HG03457 (cell line): ENCODE measurements around the gene CNIH3.

ENCODE experiments used
- ATAC-seq: cut with Tn5 transposase; IDR thresholded peaks from one replicate; pipeline ENCODE4 v1.9.1; 2021; ENCODE audit warnings: moderate number of reproducible peaks; ENCODE audit not compliant: unreplicated experiment

The CNIH3 gene

DNA sequence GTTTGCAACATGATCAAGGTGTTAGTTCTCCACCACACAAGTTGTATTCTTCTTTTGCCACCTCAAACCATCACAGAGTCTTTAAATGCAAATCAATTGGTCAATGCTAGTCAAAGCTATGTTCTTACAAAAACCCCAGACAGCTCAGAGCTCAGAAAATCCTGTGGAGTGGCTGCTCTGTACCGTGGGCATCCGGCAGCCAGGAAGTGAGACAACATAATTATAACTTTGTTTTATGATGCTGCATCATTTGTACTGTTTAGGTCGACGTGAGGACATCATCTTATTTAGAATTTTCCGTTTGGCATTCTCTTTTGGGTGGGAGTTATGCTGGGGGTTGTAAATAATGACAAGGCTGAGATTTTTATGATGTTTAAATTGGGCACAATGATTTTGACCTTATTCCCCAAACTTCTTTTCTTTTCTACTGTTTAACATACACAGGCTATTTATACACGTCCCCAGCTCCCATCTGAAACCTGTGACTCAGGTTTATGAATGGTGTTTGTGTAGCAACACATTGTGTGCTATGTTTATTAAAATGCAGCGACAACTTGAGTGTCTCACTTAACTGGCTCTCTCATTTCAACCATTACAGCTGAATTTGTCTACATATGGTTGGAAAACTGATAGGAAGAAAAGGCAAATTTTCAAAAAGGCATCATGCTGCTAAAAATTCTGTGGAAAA, 124.0 kb downstream of the CNIH3 start:
- peak; percentile 83 for ATAC-seq

DNA sequence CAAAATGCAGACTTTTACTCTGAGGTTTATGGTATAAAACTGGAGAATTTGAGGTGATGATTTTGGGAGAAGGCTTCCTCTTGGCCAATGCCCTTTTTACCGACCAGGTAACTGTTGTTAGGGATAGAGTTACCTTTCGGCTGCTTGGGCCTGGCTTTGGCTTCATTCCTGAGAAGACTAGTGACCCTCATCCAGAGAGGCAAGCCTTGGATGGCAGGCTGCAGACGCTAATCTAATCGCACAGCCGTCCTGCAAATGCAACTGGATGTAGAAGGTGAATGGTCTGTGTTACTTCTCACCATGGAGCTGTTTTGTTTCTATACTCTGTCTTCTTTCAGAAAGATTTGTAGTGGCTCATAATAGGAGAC, 124.6 kb downstream of the CNIH3 start:
- ATAC-seq: no peak

DNA sequence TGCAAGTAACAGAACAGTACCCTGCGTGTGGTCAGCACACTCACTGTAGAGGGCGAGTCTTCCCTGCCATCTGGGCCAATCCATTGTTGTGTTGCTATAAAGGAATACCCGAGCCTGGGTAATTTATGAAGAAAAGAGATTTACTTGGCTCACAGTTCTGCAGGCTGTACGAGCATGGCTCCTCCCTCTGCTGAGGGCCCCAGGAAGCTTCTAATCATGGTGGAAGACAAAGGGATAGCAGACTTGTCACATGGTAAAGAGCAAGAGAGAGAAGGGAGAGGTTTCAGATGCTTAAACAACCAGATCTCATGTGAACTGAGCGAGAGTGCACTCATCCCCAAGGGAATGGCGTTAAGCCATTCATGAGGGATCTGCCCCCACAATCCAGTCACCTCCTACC, 126.2 kb downstream of the CNIH3 start:
- ATAC-seq: no peak

DNA sequence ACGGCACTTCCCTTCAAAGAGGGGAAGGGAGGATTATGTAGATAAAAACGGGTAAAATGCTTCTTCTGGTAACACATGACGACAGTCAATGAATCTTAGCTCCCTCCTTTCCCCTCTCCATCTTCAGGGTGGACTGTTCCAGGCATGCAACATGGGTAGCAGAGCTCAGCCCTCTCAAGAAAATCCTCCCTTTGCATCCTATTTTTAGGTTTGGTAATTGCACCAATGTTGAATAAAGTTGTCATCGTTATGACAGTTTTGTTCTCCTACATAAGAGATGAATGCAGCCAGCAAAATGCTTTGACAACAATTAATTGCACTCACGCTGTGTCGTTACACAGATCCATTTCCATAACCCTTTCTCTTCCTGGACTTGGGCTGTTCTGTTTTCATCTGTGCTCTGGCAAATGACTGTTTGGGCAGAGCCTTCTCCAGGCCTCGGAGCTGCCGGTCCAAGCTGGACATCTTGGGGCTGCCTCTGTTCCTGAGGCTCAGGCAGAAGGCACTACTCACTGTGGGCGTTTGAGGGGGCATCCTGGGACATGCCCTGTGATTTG, 127.6 kb downstream of the CNIH3 start:
- ATAC-seq: no peak

DNA sequence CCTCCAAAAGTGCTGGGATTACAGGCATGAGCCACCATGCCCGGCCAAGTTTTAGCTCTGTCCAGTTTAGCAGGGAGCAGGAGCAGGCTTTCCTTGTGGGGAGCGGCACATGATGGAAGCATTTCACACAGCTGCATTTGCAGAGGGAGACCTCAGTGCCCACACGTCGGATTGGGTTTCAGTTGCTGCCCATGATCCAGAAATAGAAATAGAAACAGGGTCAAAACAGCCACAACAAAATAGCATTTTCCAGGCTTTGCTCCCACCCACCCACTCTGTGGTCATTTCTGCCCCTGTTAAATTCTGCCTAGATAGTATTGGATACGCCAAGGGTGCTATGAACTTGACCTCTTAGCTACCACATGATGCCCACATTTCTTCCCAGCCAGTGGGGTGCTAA, 128.4 kb downstream of the CNIH3 start:
- ATAC-seq: no peak

DNA sequence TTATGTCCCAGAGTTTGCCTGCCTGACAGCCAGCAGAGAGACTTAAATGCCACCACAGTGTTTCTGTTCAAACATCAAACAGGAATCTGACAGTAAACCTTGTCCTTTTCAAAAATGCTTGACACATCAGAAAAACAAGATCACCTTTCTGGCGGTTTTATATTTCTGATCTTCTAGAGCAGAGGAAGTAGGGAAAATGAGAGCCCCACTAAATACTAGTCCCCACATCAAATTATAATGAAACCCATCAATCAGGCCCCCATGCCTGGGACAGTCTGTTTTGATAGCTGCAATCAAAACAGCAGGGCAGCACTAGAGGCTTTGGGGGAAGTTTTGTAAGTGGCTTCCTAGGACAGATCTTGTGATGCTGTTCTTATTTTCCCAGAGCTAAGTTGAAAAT, 129.3 kb downstream of the CNIH3 start:
- ATAC-seq: no peak

DNA sequence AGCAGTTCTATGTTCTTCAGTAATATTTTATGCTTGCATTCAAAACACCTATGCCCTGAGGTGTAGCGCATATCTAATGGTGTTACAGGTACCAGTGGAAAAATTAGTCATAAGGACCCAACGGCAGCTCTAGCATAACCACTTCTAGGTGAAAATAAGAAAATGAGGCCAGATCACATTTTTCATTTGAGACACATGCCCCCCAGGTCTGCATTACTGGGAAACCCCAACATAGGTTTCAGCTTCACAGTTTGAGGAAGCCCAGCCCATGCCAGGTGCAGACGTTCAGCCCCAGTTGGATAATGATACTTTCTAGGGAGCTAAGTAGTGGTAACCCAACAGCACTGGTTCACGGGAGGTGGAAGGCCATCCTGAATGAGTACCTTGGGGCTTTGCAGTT, 129.8 kb downstream of the CNIH3 start:
- peak; percentile 56 for ATAC-seq

DNA sequence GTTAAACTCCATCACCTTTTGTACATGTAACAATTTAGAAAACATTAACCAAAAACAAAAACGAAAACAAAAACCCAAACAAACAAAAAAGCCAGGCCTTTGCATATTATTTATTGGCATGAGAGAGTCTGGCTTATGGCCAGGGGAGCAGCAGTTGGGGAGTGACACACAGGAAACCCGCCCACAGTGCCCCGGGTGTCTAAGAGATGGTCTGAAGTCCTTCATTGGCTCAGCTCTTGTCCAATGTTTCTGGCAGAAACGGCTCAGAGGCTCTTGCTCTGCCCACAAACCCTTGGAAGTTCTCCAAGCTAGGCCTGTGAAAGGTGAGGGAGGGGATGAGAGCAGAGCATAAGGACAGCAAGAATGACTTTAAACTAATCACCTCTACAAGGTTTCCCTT, 131.5 kb downstream of the CNIH3 start:
- no peak for ATAC-seq

DNA sequence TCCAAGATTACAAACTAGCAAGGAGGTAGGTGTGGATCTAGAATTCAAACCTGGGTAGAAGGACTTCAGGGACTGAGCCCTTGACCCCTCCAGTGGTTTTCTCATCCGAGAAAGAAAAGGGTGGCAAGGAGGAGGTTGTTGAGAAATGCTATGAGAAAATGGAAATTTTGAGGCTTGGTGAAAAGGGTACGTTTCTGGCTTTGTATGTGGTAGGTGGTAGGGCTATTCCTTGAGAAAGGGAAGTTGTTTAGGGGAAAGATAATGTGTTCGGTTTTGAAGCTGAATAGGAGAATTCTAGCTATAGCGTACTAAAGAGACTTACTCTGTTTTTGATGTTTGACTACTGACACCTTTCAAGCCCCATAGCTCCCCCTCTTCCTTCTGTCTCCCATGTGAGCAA, 133.8 kb downstream of the CNIH3 start:
- ATAC-seq: no peak

DNA sequence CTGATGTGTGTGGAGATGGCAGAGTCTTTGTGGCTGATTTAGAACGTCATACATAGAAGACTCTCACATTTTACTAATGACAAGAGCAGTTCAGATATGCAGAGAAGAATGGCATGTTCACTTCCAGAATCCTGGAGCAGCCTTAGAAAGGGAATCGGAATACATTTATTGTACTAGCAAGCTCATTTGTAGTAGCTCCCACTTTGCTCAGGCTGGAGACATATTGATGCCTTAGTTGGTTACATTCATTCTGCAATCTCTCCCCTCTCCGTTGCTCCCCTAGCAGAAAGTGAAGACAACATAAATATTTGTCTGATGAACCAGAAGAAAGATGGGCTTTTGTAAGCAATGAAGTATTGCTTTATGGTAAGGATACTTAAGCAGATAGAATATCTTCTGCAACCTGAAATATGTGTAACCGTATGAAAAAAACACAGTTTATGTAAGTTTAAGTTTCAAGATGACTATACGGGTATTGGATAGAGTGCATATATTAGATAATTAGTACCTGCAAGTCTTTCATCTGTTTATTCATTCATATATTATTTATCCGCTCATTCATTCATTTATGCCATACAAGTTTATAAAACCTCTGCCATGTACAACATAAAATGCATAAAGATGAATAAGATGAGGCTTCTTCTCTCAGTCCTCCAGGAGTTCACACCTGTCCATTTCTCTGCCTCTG, 135.7 kb downstream of the CNIH3 start:
- no peak for ATAC-seq

DNA sequence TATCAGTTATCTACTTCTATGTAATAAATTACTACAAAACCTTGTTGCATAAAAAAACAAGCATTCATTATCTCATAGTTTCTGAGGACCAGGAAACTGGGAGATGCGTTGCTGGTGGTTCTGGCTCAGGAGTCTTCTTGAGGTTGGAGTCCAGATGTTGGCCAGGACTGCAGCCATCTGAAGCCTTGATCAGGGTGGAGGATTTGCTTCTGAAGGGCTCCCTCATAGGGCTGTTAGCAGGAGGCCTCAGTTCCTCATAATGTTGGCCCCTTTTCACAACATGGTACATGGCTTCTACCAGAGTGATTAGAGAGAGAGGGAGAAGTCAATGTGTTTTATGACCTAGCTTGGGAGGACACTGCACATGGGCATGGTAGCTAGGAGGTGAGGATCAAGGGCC, 137.4 kb downstream of the CNIH3 start:
- no peak for ATAC-seq

DNA sequence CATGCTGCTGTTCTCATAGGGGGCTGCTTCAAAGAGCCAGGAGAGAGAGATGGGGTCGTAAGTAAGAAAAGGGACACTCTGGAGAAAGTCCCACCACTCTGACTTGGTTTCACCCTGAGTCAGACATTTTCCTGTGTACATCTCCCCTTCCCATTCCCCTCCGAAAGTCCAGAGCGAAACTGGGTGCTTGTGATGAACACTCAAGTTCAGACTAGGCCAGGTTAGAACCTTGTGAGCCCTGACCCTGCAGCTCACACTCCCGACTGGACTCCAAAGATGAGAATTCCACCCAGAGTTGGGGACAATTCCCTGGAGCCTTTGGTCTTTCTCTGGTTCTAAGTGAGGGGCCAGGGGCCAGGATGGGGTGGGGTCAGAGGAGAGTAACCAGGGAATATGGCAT, 139.5 kb downstream of the CNIH3 start:
- no peak for ATAC-seq

DNA sequence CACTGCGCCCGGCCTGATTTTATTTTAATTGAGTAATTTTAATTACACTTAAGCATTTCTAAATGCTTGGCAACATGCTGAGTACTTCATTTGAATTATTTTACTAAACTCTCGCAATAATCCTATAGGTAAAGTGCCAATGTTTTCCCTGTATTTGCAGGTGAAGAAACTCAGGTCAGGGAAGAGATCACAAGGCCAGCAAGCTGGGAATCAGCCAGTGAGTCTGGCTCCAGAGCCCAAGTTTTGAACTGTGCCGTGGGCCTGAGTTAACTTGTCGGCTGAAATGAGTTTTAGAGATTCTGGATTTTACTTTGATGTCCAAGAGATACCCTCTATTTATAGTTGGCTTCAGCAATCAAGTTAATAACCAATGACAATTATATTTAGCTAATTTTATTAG, 141.4 kb downstream of the CNIH3 start:
- no peak for ATAC-seq

DNA sequence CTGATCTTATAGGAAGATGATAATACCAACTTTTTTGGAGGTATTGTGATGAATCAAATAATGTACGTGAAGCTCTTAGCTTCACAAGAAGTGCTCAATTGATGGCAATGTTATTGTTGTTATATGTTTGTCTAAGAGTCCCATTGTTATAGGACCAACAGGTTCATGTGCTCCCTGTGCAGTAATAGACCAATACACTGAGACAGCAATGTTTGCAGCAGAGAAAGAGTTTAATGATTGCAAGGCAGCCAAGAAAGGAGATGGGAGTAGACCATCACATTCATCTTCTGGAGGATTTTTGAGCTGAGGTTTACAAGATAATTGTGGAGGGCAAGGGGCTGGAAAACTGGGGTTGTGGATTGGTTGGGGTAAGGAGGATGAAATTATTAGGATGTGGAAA, 143.0 kb downstream of the CNIH3 start:
- no peak for ATAC-seq

DNA sequence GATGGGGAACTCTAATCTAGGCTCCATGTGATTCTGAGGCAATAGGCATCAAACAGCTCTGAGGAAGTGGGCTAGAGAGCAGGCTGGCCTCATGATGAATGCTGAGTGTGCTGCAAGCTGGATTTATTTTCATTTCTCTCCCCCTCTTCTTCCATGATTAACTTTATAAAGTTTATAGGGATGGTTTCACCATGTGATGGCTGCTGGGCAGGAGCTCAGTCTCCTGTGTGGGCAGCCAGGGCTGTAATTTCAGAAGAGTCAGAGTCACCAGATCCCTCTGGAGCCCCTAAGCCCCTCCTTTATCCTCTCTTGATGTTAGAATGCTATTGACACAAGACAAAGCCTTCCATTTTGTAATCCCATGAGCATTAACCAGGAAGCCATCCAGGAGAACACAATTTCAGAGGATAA, 143.6 kb downstream of the CNIH3 start:
- ATAC-seq: no peak

DNA sequence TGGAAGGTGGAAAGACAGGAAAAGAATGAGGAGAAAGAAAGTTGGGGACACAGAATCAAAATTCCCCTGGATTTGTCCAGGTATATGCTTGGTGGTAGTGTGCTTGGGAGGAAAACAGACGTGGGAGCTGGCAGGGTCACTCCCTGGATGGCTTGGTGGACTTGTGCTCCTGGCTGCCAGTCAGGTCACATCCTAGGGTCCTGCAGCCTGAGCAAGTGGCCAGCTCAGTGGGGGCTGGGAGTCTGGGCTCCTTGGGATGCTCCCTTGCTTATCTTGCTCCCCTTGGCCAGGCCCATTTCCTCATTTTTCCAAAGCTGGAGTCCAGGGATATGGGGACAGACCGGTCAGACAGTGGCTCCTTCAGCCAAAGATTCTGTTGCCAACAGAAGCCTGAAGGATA, 144.0 kb downstream of the CNIH3 start:
- ATAC-seq: no peak

DNA sequence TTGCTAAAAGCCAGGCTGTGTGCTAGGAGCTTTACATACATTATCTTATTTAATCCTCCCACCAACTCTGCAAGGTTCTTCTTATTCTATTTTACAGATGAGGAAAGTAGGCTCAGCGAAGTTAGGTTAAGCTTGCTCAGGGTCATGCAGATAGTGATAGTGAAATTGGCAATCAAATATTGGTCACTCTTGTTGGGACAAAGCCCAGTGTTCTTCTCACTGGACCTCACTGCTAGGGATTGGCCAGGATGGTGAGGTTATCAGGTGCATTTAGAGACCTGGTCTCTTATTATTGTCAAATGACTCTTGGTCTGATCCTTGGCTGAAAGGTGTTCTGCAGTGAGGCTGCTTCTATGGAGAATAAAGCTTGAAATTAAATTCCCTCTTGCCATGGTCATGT, 145.1 kb downstream of the CNIH3 start:
- no peak for ATAC-seq

DNA sequence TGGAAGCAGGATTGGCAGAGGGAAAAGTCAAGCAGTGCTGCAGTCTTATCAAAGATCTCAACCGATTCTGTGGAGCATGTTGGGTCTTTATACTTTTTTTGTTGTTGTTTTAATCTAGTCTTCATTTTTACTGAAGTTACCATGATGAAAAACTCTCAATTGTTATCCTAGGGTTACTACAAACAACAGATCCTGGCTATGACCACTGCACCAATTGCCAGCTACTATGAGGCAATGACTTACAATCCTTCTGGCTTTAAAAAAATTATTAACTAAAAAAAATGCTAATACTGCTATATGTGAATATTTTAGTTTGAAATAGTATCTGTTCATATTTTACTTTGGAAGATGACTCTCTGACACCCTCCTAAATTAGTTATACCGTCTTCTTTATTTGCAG, 145.9 kb downstream of the CNIH3 start:
- ATAC-seq: no peak

DNA sequence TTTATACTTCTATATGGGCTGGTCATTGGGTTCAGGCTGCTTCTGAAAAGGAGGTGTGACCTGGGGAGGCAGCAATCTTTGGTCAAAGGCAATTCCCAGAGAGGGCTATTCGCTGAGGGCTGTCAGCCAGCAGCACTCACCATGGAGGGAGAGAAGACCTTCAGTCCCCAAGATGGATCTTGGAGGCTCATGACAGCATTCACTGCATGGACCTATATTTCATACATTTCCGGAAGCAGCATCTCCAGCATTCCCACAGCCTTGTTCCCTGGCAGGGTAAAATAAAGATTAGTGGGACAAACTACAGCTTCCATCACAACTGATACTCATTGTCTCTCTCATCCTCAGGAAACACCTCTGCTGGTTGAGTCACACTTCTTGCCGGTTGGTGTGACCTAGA, 146.6 kb downstream of the CNIH3 start:
- no peak for ATAC-seq

DNA sequence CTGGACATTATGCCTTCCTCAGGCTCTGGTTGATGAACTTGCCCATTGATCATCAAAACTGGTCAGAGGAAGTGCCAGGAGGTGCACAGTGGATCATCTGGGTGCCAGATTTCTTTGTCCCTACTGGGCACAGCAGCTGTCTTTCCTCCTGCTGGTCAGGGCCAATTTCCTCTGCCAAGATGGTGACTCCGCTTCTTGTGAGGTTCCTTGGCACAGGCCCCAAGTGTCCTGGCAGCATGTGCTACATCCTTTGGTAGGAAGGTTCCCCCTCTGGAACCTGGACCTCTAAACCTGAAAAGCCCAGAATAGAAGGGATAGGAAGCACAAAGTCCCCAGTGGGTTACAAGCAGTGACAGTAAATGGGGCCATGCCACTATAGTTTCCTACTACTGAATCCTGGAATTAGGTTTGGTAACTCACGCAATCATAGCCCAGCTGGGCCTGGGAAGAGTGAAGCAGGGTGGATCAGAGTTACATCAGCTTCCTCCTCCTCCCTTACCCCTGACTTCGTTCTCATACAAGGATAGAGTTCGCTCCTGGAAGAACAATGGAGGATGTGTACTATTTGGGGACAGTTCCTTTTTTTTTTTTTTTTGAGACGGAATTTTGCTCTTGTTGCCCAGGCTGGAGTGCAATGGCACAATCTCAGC, 147.1 kb downstream of the CNIH3 start:
- ATAC-seq: no peak

DNA sequence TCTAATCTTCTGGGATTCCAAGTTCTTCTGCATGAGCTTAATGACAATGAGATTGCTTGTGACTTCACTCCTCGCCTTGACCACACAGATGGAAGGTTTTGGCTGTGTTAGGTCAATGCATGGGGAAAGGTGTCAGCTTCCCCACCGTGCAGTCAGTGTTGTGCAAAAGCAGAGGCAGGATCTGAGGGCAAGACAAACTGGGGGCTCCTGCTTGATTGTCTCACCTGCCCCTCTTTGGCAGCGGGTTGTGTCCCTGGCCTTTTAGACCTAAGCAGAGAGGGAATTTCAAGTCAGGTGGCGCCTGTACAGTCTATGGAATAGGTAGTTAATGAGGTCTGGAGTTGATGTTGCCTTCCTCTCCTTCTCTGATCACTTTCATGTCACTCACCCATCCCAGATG, 150.1 kb downstream of the CNIH3 start:
- ATAC-seq: no peak

DNA sequence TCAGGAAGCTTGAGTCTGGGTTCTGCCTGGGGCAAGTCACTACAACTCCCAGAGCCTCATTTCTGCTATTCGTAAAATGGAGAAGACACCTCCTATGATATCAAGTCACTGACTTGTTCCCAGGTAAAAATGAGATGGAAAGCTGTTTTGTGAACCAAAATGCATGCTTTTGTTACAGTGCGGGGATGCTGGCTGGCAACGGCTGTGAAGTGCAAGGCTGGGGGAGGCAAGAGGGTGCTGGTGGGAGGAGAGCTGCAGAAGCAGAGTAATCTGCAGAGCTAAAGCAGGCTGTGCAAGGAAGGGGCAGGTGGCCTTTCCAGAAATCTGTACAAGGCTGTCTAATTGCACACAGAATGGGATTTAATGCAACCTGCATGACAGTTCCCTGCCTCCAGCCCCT, 150.9 kb downstream of the CNIH3 start:
- ATAC-seq: no peak
